Ascending aorta (tissue), 2 donors: ENCODE measurements around the gene CCDC196. TPM values are rescaled to one million over a fixed set of nuclear protein-coding genes. Genes with fewer than 3 reads are reported as not detected.

Source experiments
- DNase-seq, 2 donors: peaks; one replicate each; pipeline ENCODE4 v3.0.0-alpha.2; 2019; ENCODE audit warnings: low spot score in 2 of 2
- H3K27ac ChIP-seq, 2 donors: fragments of 200-600 bp; sonication (generic); one replicate each; pipeline ENCODE4 v1.5.1; 2016 to 2017; ENCODE audit warnings: mild to moderate bottlenecking in 1 of 2
- H3K27me3 ChIP-seq: fragments of 200-600 bp; sonication (generic); one replicate; pipeline ENCODE4 v1.5.1; 2017
- H3K36me3 ChIP-seq, 2 donors: fragments of 200-600 bp; sonication (generic); one replicate each; pipeline ENCODE4 v1.5.1; 2016
- H3K4me1 ChIP-seq, 2 donors: fragments of 200-600 bp; sonication (generic); one replicate each; pipeline ENCODE4 v1.5.1; 2016 to 2017; ENCODE audit warnings: mild to moderate bottlenecking in 1 of 2
- H3K4me3 ChIP-seq, 2 donors: fragments of 200-600 bp; sonication (generic); one replicate each; pipeline ENCODE4 v1.5.1; 2016 to 2017; ENCODE audit warnings: mild to moderate bottlenecking in 1 of 2
- H3K9me3 ChIP-seq, 2 donors: fragments of 200-600 bp; sonication (generic); one replicate each; pipeline ENCODE4 v1.5.1; 2016
- intact Hi-C: fragments of 100-400 bp; cut with DNase I; formaldehyde crosslinking; loops from one replicate; pipeline ENCODE4 v1.15.1; 2023
- total RNA-seq: library from RNA; depleted of rRNA; stranded (reverse); fragments of >200 nt; gene quantifications from one replicate; pipeline ENCODE4 v1.1.0, GENCODE V29; 2016
- TF ChIP-seq, protein P1 (sequence below), 3 experiments: fragments of 200-600 bp in 2 of 3; fragments of 450-650 bp in 1 of 3; sonication (generic) in 2 of 3; IDR thresholded peaks; one replicate each; pipeline ENCODE4 v1.5.1; 2016 to 2019; ENCODE audit warnings: antibody characterized with exemption in 3 of 3, mild to moderate bottlenecking in 1 of 3, moderate library complexity in 1 of 3

The CCDC196 gene
- total RNA-seq, 1 donor from 2014 or later: not detected

GRCh38 chr14:66507181-66507721 lies 21.1 kb downstream of the CCDC196 start:
- intact Hi-C loops: loop anchor here (5.0 kb wide), 2 partner anchors 855 to 1095 kb away; partner anchors contain the start of genes EIF2S1 and FUT8
- Histone ChIP-seq H3K36me3 (no peaks in the 10 kb centered on the region), H3K27me3 (no peaks in the 10 kb centered on the region), H3K4me3 (peak overlapping the region; percentile 82 to 84), H3K27ac (peak overlapping the region; percentile 85 to 92), H3K9me3 (no peaks in the 10 kb centered on the region), H3K4me1 (peaks cover 0 to 2% of the 10 kb centered on the region in 2 donors)
- TF ChIP-seq, protein P1, sequence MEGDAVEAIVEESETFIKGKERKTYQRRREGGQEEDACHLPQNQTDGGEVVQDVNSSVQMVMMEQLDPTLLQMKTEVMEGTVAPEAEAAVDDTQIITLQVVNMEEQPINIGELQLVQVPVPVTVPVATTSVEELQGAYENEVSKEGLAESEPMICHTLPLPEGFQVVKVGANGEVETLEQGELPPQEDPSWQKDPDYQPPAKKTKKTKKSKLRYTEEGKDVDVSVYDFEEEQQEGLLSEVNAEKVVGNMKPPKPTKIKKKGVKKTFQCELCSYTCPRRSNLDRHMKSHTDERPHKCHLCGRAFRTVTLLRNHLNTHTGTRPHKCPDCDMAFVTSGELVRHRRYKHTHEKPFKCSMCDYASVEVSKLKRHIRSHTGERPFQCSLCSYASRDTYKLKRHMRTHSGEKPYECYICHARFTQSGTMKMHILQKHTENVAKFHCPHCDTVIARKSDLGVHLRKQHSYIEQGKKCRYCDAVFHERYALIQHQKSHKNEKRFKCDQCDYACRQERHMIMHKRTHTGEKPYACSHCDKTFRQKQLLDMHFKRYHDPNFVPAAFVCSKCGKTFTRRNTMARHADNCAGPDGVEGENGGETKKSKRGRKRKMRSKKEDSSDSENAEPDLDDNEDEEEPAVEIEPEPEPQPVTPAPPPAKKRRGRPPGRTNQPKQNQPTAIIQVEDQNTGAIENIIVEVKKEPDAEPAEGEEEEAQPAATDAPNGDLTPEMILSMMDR (IDR thresholded peaks at IDR 0.05): no peak
- DNase-seq: no peak

DNA sequence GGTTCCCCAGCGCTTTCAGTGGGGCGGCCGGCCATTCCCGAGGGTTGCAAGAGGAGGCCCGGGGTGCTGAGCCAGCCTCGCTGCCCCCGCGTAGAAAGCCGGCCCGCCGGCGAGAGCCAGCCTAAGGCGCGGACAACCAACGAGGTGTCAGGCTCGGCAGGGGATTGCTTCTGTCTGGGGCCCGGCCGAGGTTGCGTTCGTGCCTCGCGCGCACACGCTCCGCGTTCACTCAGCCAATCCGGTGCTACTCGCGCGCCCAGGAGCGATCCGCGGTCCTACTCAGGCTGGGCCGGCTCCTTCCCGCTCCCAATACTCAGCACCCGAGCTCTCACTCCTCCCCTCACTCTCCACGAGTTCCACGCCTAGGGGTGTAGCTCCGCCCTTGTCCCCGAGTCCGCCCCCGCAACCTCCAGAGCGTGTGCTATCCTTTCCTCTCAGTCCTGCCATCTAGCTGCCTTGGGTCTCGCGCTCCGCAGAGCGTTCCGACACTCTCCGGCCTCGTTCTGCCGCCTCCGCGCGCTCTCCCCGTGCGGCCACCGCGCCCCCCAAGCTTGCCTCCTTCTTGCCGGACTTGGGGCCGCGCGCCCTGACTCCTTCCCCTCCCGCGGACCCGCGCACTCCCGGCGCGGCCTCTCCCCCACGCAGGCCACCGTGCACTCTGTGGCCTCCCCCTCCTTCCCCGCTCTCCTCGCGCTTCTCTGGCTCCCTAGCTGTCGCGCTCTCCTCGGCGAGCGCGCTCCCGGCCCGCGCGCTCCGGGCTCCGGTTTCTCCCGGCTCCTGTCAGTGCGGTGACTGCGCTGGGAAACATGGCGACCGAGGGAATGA lies 21.8 kb downstream of the CCDC196 start, which contains the start of gene GPHN:
GPHN (plus strand) TSS at position 426 of the 825 bp plus-strand sequence.
- no peaks in the 10 kb centered on the region for H3K9me3 ChIP-seq
- TF ChIP-seq, protein P1 (IDR thresholded peaks at IDR 0.05): peak in 2 of 3 experiments; percentile 19 to 43
- no peaks in the 10 kb centered on the region for H3K36me3 ChIP-seq
- peak within 1 kb of the TSS; percentile 85 to 92 for H3K27ac ChIP-seq
- peaks cover 0 to 2% of the 10 kb centered on the region in 2 donors for H3K4me1 ChIP-seq
- intact Hi-C loops: loop anchor here (1.0 to 5.0 kb wide), 3 partner anchors 733 to 1096 kb away; partner anchors contain the start of genes EIF2S1, FUT8 and PALS1
- peak; percentile 88 to 98 for DNase-seq
- peak within 1 kb of the TSS; percentile 82 to 84 for H3K4me3 ChIP-seq
- no peaks in the 10 kb centered on the region for H3K27me3 ChIP-seq

- Histone ChIP-seq H3K9me3 (no peaks in the 10 kb centered on the region), H3K36me3 (no peaks in the 10 kb centered on the region)
- intact Hi-C loops: loop anchor here (1.0 to 5.0 kb wide), 3 partner anchors 733 to 1096 kb away; partner anchors contain the start of genes EIF2S1, FUT8 and PALS1
Observed at GRCh38 chr14:66508547-66508845, 22.3 kb downstream of the CCDC196 start.

DNA sequence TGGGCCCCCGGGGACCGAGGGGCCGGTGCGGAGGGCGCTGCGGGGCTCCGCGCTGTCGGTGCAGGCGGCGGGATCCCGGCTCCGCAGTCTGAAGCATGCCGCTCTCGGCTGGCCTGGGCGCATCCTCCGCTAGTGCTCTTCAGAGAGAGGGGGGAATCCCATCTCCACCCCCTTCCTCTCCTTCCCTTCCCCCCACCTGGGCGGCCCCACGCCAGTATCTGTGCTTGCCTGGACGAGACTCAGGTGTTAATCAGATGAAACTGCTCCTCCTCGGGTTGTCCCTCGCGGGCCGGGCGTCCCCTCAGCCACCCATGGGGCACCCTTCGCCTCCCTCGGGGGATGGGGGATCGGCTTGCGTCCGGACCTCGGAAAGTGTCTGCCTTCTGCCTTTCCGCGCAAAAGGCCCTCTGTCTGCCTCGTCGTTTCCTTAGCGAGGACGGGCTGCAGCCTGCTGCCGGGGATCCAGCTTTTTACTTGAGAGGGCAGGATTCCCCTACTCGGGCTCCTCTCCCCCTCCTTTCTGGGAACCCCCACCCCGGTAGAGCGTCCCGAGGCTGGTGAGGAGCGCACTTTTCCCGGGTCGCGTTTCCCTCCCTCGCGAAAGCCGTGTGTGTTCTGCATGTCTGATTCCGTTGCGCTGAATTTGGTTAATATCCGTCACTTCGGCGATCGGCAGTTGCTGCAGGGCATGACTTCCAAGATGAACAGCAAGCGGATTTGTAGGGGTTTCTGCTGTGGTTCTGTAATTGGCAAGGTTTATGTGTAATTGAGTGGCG lies 22.9 kb downstream of the CCDC196 start:
- Histone ChIP-seq H3K27me3 (no peaks in the 10 kb centered on the region), H3K27ac (peak overlapping the region; percentile 85 to 92), H3K9me3 (no peaks in the 10 kb centered on the region), H3K4me1 (peaks cover 0 to 2% of the 10 kb centered on the region in 2 donors), H3K36me3 (no peaks in the 10 kb centered on the region), H3K4me3 (peak overlapping the region; percentile 82 to 84)
- peak in 1 of 2 donors; percentile 65 for DNase-seq
- intact Hi-C loops: loop anchor here (1.0 to 5.0 kb wide), 3 partner anchors 732 to 1097 kb away; partner anchors contain the start of genes EIF2S1, FUT8 and PALS1
- TF ChIP-seq, protein P1 (IDR thresholded peaks at IDR 0.05): no peak

More at GRCh38 chr14:66508547-66508845, 22.3 kb downstream of the CCDC196 start:
- Histone ChIP-seq H3K27ac (peak overlapping the region; percentile 85 to 92), H3K4me3 (peak overlapping the region; percentile 82 to 84), H3K27me3 (no peaks in the 10 kb centered on the region), H3K4me1 (peaks cover 0 to 2% of the 10 kb centered on the region in 2 donors)
- DNase-seq: no peak
- TF ChIP-seq, protein P1 (IDR thresholded peaks at IDR 0.05): no peak

DNA sequence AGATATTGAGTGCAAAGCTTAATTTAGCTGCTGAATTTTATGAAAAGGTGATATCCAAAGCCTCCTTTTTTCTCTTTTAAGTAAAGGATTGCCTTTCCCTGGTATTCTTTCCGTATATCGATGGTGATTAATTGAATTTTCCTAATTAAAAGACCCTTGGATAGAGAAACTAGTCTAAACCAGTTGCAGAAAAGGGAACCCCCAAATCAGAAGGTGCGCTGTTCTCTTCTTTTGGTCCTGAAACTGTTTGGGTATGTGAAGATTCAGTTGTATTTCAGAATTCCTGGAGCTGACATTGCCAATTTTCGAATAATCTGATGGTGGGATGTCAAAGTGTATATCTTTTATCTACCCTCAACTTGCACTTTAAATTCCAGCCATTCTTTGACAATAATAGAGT lies 23.7 kb downstream of the CCDC196 start:
- no peak for DNase-seq
- intact Hi-C loops: loop anchor here (5.0 kb wide), 2 partner anchors 852 to 1098 kb away; partner anchors contain the start of genes EIF2S1 and FUT8
- H3K4me1 ChIP-seq: peaks cover 0 to 2% of the 10 kb centered on the region in 2 donors

More for the DNA sequence above, 23.7 kb downstream of the CCDC196 start:
- Histone ChIP-seq H3K36me3 (no peaks in the 10 kb centered on the region), H3K27ac (no peak overlapping the region), H3K27me3 (no peaks in the 10 kb centered on the region), H3K9me3 (no peaks in the 10 kb centered on the region), H3K4me3 (peak overlapping the region; percentile 82 to 84)
- TF ChIP-seq, protein P1 (IDR thresholded peaks at IDR 0.05): no peak
